Hepatocyte (in vitro differentiated cells): ENCODE data around the gene DNAJC21.

Source experiments
- CTCF ChIP-seq: fragments of 200-600 bp; sonication (generic); IDR thresholded peaks from 2 replicates; pipeline ENCODE4 v1.5.1; 2016; ENCODE audit warnings: antibody characterized with exemption, mild to moderate bottlenecking; ENCODE audit not compliant: poor library complexity
- EZH2 ChIP-seq: fragments of 200-600 bp; sonication (generic); IDR thresholded peaks from 2 replicates; pipeline ENCODE4 v1.6.1; 2016; ENCODE audit warnings: antibody characterized with exemption, mild to moderate bottlenecking, borderline replicate concordance
- EZH2phosphoT487 ChIP-seq: fragments of 200-600 bp; sonication (generic); IDR thresholded peaks from one replicate; pipeline ENCODE4 v1.6.1; 2018; ENCODE audit warnings: antibody characterized with exemption, mild to moderate bottlenecking, low read depth, moderate library complexity; ENCODE audit not compliant: unreplicated experiment, severe bottlenecking

DNA sequence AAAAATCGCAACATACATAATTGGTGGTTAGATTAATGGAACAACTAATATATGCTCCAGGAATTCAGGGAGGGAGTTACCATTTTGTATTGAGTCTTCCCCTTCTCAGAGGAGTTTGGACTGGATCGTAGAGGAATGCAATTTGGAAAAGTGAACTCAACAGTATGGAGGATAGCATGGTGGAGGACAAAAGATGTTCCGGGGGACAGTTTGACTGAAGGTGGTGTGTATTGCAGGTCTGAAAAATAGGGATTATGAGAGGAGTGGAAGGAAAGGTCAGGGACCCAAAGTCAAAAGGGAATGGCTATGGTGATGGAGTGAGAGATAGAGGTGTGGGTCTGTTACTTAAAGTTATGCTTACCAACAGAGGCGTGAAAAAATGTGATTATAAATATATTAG is 1.5 kb downstream of the DNAJC21 start:
- TF ChIP-seq CTCF, result no peak
- no peak for TF ChIP-seq EZH2
- TF ChIP-seq EZH2phosphoT487, result no peak
